ENCODE measurements around the gene FUNDC1.

FUNDC1 gene

GRCh38 chrX:44482575-44482974, 60.1 kb downstream of the FUNDC1 start:
- DNase-seq (ENCODE audit: low read depth, low spot score): no peak

- DNase-seq (ENCODE audit: low read depth, low spot score): no peak
Observed at GRCh38 chrX:44480591-44480990, 62.1 kb downstream of the FUNDC1 start.

GRCh38 chrX:44474410-44474809, 68.2 kb downstream of the FUNDC1 start:
- no peak for DNase-seq (ENCODE audit: low read depth, low spot score)

Data from activated naive CD8-positive, alpha-beta T cell treated with anti-CD3 and anti-CD28 coated beads, Interleukin-2, amount 50 U/mL, for 16 hours (primary cell).